HAP-1 (cell line): ENCODE data around the gene TLE2.
"Not testable (repeated sequence)": the region's sequence is repeated elsewhere in the genome, so short reads cannot be mapped to it uniquely, and the experiment has no call there.

Experiments
- DNase-seq, 2 experiments: peaks; one replicate each; pipeline ENCODE4 v3.0.0-alpha.2; 2016 to 2020; ENCODE audit warnings: low spot score in 2 of 2
- H3K27me3 ChIP-seq: fragments of 250-450 bp; sonication (Bioruptor Pico); 2 replicates; pipeline ENCODE4 v1.5.1; 2020; ENCODE audit warnings: low read depth, mild to moderate bottlenecking, moderate library complexity
- H3K36me3 ChIP-seq: fragments of 250-450 bp; sonication (Bioruptor Pico); replicated peaks from 2 replicates; pipeline ENCODE4 v1.5.1; 2020; ENCODE audit warnings: mild to moderate bottlenecking
- H3K4me1 ChIP-seq: fragments of 250-450 bp; sonication (Bioruptor Pico); 2 replicates; pipeline ENCODE4 v1.5.1; 2020; ENCODE audit warnings: mild to moderate bottlenecking
- H3K4me3 ChIP-seq: fragments of 250-450 bp; sonication (Bioruptor Pico); 2 replicates; pipeline ENCODE4 v1.5.1; 2020; ENCODE audit warnings: mild to moderate bottlenecking, moderate library complexity
- H3K9me3 ChIP-seq: fragments of 250-450 bp; sonication (Bioruptor Pico); 2 replicates; pipeline ENCODE4 v1.5.1; 2020; ENCODE audit warnings: mild to moderate bottlenecking, moderate library complexity
- in situ Hi-C: fragments of 300-500 bp; cut with MboI; formaldehyde crosslinking; loops from 3 replicates; pipeline ENCODE4 v1.14.3; 2020; ENCODE audit warnings: low sequenced_read_pairs, inconsistent platforms, mixed read lengths

TLE2 gene

DNA sequence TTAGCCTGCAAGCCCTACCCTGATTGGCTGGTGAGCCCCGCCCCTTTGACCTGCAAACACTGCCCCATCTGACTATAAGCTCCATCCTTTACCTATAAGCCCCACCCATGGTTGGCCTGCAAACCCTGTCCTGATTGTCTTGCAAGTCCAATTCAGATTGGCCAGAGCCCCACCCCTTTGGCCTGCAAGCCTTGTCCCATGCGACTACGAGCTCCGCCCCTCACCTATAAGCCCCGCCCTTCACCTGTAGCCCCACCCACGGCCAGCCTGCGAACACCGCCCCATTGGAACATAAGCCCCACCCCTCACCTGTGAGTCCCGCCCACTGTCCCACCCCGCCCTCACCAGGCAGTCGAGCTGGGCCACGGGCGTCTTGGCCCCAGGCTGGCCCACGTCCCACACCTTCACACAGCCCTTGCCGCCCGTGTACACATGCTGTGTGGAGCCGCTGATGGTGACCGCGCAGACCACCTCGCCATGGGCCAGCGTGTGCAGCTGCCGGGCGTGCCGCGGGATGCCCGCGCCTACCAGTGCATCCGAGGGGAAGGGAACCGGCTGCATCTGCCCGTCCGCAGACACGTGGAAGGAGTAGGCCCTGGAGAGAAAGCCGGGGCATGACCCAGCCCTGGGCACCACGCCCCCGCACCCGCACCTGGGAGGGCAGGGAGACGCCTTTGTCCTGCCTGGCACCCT is 22.9 kb downstream of the TLE2 start:
- H3K36me3 ChIP-seq: no peaks in the 10 kb centered on the region
- H3K9me3 ChIP-seq: no peaks in the 10 kb centered on the region
- in situ Hi-C loops: no loop called here
- H3K4me1 ChIP-seq: no peaks in the 10 kb centered on the region
- no peaks in the 10 kb centered on the region for H3K27me3 ChIP-seq
- DNase-seq: peak in 1 of 2 experiments; percentile 62
- no peak overlapping the region for H3K4me3 ChIP-seq

DNA sequence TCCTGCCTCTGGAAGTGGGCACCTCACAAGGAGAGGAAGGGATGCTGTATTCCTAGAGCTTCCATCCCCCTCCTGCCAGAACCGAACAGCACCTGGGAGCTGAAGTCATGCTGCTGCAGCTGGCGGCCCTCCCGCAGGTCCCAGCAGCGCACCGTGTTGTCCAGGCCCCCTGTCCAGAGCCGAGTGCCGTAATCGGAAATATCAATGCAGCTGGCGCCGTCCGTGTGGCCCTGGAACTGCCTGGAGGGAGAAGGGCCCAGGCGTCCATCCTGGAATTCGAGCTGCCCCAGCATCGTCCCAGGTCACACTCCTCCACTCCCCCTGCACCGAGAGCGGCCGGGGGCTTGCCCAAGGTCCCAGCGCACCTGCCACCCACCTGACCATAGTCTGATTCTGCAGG is 23.7 kb downstream of the TLE2 start:
- in situ Hi-C loops: no loop called here
- Histone ChIP-seq H3K36me3 (no peaks in the 10 kb centered on the region), H3K9me3 (no peaks in the 10 kb centered on the region), H3K4me3 (no peak overlapping the region), H3K27me3 (no peaks in the 10 kb centered on the region), H3K4me1 (no peaks in the 10 kb centered on the region)
- no peak for DNase-seq

DNA sequence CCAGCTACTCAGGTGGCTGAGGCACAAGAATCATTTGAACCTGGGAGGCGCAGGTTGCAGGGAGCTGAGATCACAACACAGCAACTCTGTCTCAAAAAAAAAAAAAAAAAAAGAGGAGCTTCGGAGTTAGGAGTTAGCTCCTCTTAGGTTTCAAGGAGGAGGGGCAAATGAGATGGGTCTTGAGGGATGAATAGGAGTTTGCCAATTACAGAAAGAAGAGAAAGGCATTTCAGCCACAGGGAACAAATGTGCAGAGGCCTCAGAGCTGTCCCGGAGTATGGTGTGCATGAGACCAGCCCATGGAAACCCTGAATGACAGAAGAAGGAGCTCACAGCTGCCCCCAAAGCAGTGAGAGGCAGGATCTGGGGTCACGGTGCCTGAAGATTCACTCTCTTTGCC is 24.6 kb downstream of the TLE2 start:
- DNase-seq: no peak
- Histone ChIP-seq H3K9me3 (no peaks in the 10 kb centered on the region), H3K4me3 (no peak overlapping the region), H3K36me3 (no peaks in the 10 kb centered on the region), H3K27me3 (no peaks in the 10 kb centered on the region), H3K4me1 (no peaks in the 10 kb centered on the region)
- in situ Hi-C loops: no loop called here

DNA sequence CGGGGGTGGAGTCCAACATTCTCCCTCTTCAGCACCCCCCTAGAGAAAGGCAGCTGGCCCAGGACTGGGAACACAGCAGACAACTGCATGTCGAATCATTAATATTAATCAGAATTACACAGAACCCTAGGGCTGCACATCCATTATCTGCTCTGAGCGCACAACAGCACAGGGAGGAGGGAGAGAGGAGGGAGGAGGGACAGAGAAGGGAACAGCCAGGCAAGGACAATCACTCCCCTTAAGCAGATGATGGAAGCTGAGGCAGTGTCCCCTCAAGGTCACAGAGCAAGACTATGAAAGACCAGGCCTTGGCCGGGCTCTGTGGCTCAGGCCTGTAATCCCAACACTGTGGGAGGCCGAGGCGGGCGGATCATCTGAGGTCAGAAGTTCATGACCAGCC is 26.0 kb downstream of the TLE2 start:
- no peaks in the 10 kb centered on the region for H3K9me3 ChIP-seq
- no peaks in the 10 kb centered on the region for H3K4me1 ChIP-seq
- no peaks in the 10 kb centered on the region for H3K27me3 ChIP-seq
- no peaks in the 10 kb centered on the region for H3K36me3 ChIP-seq
- no peak overlapping the region for H3K4me3 ChIP-seq
- DNase-seq: peak in 1 of 2 experiments; percentile 42
- in situ Hi-C loops: no loop called here

DNA sequence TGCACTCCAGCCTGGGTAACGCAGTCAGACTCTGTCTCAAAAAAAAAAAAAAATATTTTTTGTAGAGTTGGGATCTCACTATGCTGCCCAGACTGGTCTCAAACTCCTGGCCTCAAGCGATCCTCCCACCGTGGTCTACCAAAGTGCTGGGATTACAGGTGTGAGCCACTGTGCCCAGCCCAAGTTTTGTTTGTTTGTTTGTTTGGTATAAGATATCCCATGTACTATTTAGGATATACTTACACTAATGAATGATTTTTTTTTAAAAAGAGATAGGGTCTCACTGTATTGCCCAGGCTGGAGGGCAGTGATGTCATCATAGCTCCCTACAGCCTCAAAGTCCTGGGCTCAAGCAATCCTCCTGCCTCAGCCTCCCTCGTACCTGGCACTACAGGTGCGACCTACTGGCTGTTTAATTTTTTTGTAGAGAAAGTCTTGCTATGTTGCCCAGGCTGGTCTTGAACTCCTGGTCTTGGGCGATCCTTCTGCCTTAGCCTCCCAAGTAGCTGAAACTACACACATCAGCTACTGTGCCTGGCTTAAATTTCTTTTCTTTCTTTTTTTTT is 27.8 kb downstream of the TLE2 start:
- Histone ChIP-seq H3K36me3 (no peaks in the 10 kb centered on the region), H3K9me3 (no peaks in the 10 kb centered on the region), H3K27me3 (no peaks in the 10 kb centered on the region), H3K4me3 (no peak overlapping the region), H3K4me1 (no peaks in the 10 kb centered on the region)
- in situ Hi-C loops: no loop called here
- no peak for DNase-seq

DNA sequence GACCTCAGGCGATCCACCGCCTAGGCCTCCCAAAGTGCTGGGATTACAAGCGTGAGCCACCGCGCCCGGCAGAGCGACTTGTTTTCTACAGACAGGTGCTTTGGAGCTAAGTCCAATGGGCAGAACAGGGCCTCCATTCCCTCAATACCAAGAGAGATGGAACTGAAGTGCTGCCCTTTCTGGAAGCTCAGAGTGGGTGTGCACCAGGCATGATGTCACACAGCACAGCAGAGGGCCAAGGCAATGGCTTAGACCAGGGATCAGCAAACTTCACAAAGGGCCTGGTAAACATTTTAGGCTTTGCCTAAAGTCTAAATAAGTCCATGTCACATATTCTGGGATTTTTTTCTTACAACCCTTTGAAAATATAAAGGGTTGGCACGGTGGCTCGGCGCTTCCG is 30.4 kb downstream of the TLE2 start:
- H3K4me3 ChIP-seq: no peak overlapping the region
- no peaks in the 10 kb centered on the region for H3K9me3 ChIP-seq
- no peaks in the 10 kb centered on the region for H3K36me3 ChIP-seq
- no peaks in the 10 kb centered on the region for H3K4me1 ChIP-seq
- H3K27me3 ChIP-seq: no peaks in the 10 kb centered on the region
- DNase-seq: no peak
- in situ Hi-C loops: no loop called here

DNA sequence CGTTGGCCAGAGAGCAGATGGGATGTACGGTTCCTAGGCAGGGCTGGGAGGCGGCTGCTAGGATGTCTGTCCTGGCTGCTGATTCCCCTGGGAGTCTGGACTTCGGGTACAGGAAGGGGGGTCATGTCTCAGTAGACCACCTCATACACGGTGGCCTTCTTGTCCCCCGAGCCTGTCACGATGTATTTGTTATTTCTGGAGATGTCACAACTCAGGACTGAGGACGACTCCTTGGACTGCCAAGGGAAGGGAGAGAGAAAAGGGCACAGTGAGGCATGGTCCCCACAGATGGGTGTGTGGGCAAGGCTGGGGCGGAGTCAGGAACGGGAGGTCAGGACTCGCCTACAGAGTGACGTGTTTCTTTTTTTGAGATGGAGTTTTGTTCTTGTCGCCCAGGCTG is 31.4 kb downstream of the TLE2 start:
- Histone ChIP-seq H3K27me3 (no peaks in the 10 kb centered on the region), H3K9me3 (no peaks in the 10 kb centered on the region), H3K4me1 (no peaks in the 10 kb centered on the region), H3K36me3 (no peaks in the 10 kb centered on the region), H3K4me3 (no peak overlapping the region)
- in situ Hi-C loops: no loop called here
- DNase-seq: no peak

DNA sequence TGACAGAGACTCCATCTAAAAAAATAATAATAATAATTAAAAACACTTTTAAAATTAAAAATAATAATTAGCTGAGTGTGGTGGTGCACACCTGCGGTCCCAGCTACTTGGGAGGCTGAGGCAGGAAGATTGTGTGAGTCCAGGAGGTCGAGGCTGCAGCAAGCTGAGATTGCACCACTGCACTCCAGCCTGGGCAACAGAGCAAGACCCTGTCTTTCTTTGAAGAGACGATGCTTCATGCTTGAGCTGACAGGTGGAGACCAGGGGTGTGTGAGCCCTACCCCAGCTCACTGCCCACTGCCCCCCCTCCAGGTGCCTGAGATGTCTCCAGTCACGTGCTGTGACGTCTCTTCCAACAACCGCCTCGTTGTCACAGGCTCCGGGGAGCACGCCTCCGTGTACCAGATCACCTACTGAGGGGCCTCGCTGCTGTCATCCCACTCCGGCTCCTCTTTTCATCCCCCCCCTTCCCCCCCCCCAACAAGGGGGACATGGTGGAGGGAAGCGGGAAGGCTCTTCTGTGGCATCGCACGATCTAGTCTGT is 34.4 kb downstream of the TLE2 start:
- in situ Hi-C loops: no loop called here

DNA sequence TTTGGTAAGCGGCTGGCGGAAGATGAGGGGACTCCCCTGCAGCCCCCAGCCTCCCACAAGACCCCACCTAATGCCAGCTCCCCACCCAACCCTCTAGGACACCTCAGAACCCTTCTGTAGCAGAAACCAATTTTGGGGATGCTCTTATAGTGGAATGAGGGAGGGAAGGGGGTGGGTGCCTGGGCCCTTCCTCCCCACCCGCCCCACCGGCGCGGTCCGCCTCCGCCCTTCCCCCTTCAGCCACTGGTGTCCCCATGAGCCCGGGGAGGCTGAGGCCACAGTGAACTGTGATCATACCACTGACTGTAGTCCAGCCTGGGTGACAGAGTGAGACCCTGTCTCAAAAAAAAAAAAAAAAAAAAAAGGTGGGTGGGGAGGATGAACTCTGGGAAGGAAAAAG is 35.5 kb downstream of the TLE2 start:
- H3K9me3 ChIP-seq: no peaks in the 10 kb centered on the region
- no peak overlapping the region for H3K4me3 ChIP-seq
- DNase-seq: no peak
- no peaks in the 10 kb centered on the region for H3K4me1 ChIP-seq
- in situ Hi-C loops: no loop called here
- no peaks in the 10 kb centered on the region for H3K36me3 ChIP-seq
- H3K27me3 ChIP-seq: no peaks in the 10 kb centered on the region

More for the DNA sequence above, 34.4 kb downstream of the TLE2 start:
- Histone ChIP-seq H3K9me3 (no peaks in the 10 kb centered on the region), H3K4me1 (no peaks in the 10 kb centered on the region), H3K27me3 (no peaks in the 10 kb centered on the region), H3K36me3 (no peaks in the 10 kb centered on the region), H3K4me3 (no peak overlapping the region)
- no peak for DNase-seq

DNA sequence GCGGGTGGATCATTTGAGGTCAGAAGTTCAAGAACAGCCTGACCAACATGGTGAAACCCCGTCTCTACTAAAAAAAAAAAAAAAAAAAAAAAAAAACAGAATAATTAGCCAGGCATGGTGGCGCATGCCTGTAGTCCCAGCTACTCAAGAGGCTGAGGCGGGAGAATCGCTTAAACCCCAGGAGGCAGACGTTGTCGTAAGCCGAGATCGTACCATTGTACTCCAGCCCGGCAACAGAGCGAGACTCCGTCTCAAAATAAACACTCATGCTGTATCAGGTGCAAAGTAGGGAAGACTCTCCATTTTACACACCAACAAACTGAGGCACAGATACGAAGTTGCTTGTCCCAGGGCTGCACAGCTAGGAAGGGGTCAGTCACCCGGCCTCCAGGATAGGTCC is 36.1 kb downstream of the TLE2 start:
- H3K4me1 ChIP-seq: no peaks in the 10 kb centered on the region
- in situ Hi-C loops: no loop called here
- DNase-seq: no peak

DNA sequence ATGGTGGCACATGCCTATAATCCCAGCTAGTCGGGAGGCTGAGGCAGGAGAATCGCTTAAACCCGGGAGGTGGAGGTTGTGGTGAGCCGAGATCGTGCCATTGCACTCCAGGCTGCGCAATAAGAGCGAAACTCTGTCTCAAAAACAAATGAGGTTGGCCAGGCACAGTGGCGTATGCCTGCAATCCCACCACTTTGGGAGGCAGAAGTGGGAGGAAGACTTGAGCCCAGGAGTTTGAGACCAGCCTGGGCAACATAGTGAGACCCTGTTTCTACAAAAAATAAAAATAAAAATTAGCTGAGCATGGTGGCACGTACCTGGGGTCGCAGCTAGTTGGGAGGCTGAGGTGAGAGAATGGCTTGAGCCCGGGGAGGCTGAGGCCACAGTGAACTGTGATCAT is 36.7 kb downstream of the TLE2 start:
- in situ Hi-C loops, H3K27me3 ChIP-seq, DNase-seq, H3K4me3 ChIP-seq, H3K36me3 ChIP-seq, H3K9me3 ChIP-seq, H3K4me1 ChIP-seq: not testable (repeated sequence)

More for the DNA sequence above, 36.1 kb downstream of the TLE2 start:
- no peaks in the 10 kb centered on the region for H3K9me3 ChIP-seq
- H3K4me3 ChIP-seq: no peak overlapping the region
- H3K36me3 ChIP-seq: no peaks in the 10 kb centered on the region
- H3K27me3 ChIP-seq: no peaks in the 10 kb centered on the region

DNA sequence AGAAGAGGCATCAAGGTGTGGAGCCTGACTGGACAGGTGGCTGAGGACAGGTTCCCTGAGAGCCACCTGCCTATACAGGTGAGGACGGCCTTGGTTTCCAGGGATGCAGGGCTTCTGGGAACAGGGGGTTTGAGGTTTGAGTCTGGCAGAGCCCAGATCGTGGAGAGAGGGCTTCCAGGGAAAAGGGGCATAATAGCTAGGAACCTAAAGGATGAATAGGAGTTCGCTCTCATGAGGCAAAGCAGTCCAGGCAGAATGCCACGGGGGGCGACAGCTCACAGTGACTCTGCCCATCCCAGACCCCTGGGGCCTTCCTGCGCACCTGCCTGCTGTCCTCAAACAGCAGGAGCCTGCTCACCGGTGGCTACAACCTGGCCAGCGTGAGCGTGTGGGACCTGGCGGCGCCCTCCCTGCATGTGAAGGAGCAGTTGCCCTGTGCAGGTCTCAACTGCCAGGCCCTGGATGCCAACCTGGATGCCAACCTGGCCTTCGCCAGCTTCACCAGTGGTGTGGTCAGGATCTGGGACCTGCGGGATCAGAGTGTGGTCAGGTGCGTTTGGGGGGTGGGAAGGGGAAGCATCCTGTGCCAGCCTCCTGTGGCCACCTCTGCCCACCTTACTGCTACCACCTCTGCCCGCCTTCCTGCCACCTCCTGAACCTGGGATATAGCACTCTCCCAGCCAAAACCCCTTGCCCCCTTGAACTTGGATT is 39.7 kb downstream of the TLE2 start:
- Histone ChIP-seq H3K4me3 (no peak overlapping the region), H3K9me3 (no peaks in the 10 kb centered on the region), H3K36me3 (no peaks in the 10 kb centered on the region), H3K27me3 (no peaks in the 10 kb centered on the region), H3K4me1 (peaks cover 3% of the 10 kb centered on the region; the same call in 1 of the 2 replicates)
- no peak for DNase-seq
- in situ Hi-C loops: no loop called here

DNA sequence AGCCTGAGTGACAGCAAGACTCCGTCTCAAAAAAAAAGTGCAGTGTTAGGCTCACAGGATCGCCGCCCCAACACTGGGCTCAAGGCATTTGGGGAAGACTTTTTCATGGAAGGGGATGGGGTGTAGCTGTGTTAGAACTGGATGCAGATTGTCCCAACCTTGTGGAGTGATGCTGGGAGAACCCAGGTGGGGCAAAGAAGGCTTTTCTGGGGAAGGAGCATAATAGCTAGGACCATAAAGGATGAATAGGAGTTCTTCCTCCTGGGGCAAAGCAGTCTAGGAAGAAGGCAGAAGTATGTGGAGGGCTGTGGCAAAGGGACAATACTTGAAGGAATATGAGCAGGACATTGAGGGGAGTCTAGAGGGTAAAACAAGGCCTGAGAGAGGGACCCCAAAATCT is 40.5 kb downstream of the TLE2 start:
- H3K36me3 ChIP-seq: no peaks in the 10 kb centered on the region
- in situ Hi-C loops: no loop called here

DNA sequence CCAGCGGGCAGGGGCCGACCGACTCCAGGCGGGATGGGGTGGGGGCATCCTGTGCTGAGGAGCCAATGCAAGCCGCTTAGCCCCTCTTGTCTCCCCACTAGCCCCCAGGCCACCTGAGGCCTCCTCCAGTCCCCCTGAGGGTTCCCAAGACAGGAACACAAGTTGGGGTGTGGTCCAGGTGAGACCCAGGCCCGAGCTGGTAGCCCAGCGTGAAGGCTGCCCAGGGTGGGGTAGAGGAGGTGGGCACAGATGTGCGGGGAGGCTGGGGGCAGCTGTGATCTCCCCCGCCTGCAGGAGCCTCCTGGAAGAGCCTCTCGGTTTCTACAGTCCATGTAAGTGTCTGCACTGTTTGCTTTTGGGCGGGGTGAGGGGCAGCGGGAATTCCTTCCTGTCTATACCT is 41.3 kb downstream of the TLE2 start:
- Histone ChIP-seq H3K4me1 (peaks cover 13% of the 10 kb centered on the region), H3K9me3 (no peaks in the 10 kb centered on the region), H3K4me3 (no peak overlapping the region), H3K27me3 (no peaks in the 10 kb centered on the region), H3K36me3 (no peaks in the 10 kb centered on the region)
- DNase-seq: no peak
- in situ Hi-C loops: no loop called here

More for the DNA sequence above, 40.5 kb downstream of the TLE2 start:
- Histone ChIP-seq H3K9me3 (no peaks in the 10 kb centered on the region), H3K4me1 (peaks cover 8% of the 10 kb centered on the region), H3K4me3 (no peak overlapping the region), H3K27me3 (no peaks in the 10 kb centered on the region)
- no peak for DNase-seq
